ENCODE data around the gene HSPB7.
"Not testable (repeated sequence)": the region's sequence is repeated elsewhere in the genome, so short reads cannot be mapped to it uniquely, and the experiment has no call there.

- not testable (repeated sequence) for TF ChIP-seq CTCF (tag by site-specific recombination; IDR thresholded peaks at IDR 0.05); EGR2 (tag by site-specific recombination; IDR thresholded peaks at IDR 0.05; ENCODE audit: low read depth); HOXA7 (CRISPR knock-in tag; IDR thresholded peaks at IDR 0.05; ENCODE audit: borderline replicate concordance); ZNF274 (IDR thresholded peaks at IDR 0.05; ENCODE audit: low read length); ZNF274 (tag by site-specific recombination; IDR thresholded peaks at IDR 0.05; ENCODE audit: borderline replicate concordance); ZNF16 (tag by site-specific recombination; IDR thresholded peaks at IDR 0.05; ENCODE audit: low read depth); ZBTB11 (tag by site-specific recombination; conservative IDR thresholded peaks at IDR 0.05; ENCODE audit: low read depth); ZNF785 (tag by site-specific recombination; IDR thresholded peaks at IDR 0.05); PRDM6 (tag by site-specific recombination; IDR thresholded peaks at IDR 0.05); ZNF639 (tag by site-specific recombination; IDR thresholded peaks at IDR 0.05); ZNF513 (tag by site-specific recombination; IDR thresholded peaks at IDR 0.05)
These were observed 22.0 kb upstream of the HSPB7 start for GRCh38 chr1:16039871-16040270.

Data from HEK293 (cell line).